Measurements from ENCODE around the gene LMBRD1. TPM values are rescaled to one million over a fixed set of nuclear protein-coding genes. Genes with fewer than 3 reads are reported as not detected.

The LMBRD1 gene
- total RNA-seq, 1 donor from 2014 or later: 39.1 TPM

GRCh38 chr6:69630767-69631166, 166.0 kb downstream of the LMBRD1 start:
- H3K4me1 Mint-ChIP-seq (ENCODE audit: low read depth): no peaks in the 10 kb centered on the region
- no peak overlapping the region for H3K27ac Mint-ChIP-seq

DNA sequence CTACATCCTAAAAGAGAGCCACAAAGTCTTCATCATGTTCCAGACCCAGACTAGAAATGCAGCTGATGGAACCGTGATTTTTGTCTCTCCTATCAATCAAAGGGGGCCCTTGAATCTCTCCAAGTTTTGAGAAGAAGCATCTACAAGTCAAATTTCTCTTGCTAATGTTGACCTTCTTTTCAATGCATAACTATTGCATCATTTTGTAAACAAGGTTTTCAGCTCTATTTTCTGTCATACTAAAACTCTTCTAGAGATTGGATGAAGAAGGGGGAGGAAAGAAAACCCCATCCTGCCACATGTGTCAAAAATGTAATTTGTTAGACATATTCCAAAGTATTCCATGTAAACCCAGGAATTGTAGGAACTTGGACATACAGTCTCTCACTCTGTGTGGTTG, 169.2 kb downstream of the LMBRD1 start:
- no peak overlapping the region for H3K27ac Mint-ChIP-seq
- TF ChIP-seq, protein P1, sequence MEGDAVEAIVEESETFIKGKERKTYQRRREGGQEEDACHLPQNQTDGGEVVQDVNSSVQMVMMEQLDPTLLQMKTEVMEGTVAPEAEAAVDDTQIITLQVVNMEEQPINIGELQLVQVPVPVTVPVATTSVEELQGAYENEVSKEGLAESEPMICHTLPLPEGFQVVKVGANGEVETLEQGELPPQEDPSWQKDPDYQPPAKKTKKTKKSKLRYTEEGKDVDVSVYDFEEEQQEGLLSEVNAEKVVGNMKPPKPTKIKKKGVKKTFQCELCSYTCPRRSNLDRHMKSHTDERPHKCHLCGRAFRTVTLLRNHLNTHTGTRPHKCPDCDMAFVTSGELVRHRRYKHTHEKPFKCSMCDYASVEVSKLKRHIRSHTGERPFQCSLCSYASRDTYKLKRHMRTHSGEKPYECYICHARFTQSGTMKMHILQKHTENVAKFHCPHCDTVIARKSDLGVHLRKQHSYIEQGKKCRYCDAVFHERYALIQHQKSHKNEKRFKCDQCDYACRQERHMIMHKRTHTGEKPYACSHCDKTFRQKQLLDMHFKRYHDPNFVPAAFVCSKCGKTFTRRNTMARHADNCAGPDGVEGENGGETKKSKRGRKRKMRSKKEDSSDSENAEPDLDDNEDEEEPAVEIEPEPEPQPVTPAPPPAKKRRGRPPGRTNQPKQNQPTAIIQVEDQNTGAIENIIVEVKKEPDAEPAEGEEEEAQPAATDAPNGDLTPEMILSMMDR (IDR thresholded peaks at IDR 0.05; ENCODE audit: unreplicated experiment): no peak
- H3K27me3 Mint-ChIP-seq: no peaks in the 10 kb centered on the region
- H3K9me3 Mint-ChIP-seq (ENCODE audit: low read depth): no peaks in the 10 kb centered on the region
- H3K36me3 Mint-ChIP-seq (ENCODE audit: insufficient read depth): no peaks in the 10 kb centered on the region
- DNase-seq (ENCODE audit: low spot score, unreplicated experiment): no peak
- peaks cover 5% of the 10 kb centered on the region for H3K4me1 Mint-ChIP-seq (ENCODE audit: low read depth)
- H3K4me3 Mint-ChIP-seq (ENCODE audit: low read depth): no peak overlapping the region

More at GRCh38 chr6:69630767-69631166, 166.0 kb downstream of the LMBRD1 start:
- Mint-ChIP-seq H3K36me3 (ENCODE audit: insufficient read depth) (no peaks in the 10 kb centered on the region), H3K4me3 (ENCODE audit: low read depth) (no peak overlapping the region), H3K27me3 (no peaks in the 10 kb centered on the region), H3K9me3 (ENCODE audit: low read depth) (no peaks in the 10 kb centered on the region)
- DNase-seq (ENCODE audit: low spot score, unreplicated experiment): no peak
- TF ChIP-seq, protein P1 (IDR thresholded peaks at IDR 0.05; ENCODE audit: unreplicated experiment): no peak

- no peaks in the 10 kb centered on the region for H3K36me3 Mint-ChIP-seq (ENCODE audit: insufficient read depth)
- no peaks in the 10 kb centered on the region for H3K9me3 Mint-ChIP-seq (ENCODE audit: low read depth)
- H3K4me3 Mint-ChIP-seq (ENCODE audit: low read depth): no peak overlapping the region
- TF ChIP-seq, protein P1 (IDR thresholded peaks at IDR 0.05; ENCODE audit: unreplicated experiment): no peak
- H3K4me1 Mint-ChIP-seq (ENCODE audit: low read depth): peaks cover 7% of the 10 kb centered on the region
- H3K27me3 Mint-ChIP-seq: no peaks in the 10 kb centered on the region
- no peak overlapping the region for H3K27ac Mint-ChIP-seq
- DNase-seq (ENCODE audit: low spot score, unreplicated experiment): no peak
Observed at GRCh38 chr6:69624944-69625343, 171.9 kb downstream of the LMBRD1 start.

Other genes with a start within 250 kb of the LMBRD1 start
- gene COL19A1, start 69.5 kb upstream of the LMBRD1 start, total RNA-seq: 2.3 and 3.5 TPM in 2 replicates